Ovary (tissue), 3 donors: Measurements from ENCODE around the gene NR2F1-AS1.

Experiments
- CTCF ChIP-seq, 3 donors: fragments of 450-650 bp in 2 of 3; fragments of 200-600 bp in 1 of 3; IDR thresholded peaks; one replicate each; pipeline versions ENCODE4 v1.5.1 to v1.8.0; 2016 to 2022; ENCODE audit warnings: antibody characterized with exemption in 3 of 3, mild to moderate bottlenecking in 1 of 3
- EP300 ChIP-seq: sonication (generic); formaldehyde crosslinking; IDR thresholded peaks from one replicate; pipeline ENCODE4 v1.6.1; 2017; ENCODE audit warnings: antibody characterized with exemption
- donor health status: DM: no; HTN: no; CAD: no.

DNA sequence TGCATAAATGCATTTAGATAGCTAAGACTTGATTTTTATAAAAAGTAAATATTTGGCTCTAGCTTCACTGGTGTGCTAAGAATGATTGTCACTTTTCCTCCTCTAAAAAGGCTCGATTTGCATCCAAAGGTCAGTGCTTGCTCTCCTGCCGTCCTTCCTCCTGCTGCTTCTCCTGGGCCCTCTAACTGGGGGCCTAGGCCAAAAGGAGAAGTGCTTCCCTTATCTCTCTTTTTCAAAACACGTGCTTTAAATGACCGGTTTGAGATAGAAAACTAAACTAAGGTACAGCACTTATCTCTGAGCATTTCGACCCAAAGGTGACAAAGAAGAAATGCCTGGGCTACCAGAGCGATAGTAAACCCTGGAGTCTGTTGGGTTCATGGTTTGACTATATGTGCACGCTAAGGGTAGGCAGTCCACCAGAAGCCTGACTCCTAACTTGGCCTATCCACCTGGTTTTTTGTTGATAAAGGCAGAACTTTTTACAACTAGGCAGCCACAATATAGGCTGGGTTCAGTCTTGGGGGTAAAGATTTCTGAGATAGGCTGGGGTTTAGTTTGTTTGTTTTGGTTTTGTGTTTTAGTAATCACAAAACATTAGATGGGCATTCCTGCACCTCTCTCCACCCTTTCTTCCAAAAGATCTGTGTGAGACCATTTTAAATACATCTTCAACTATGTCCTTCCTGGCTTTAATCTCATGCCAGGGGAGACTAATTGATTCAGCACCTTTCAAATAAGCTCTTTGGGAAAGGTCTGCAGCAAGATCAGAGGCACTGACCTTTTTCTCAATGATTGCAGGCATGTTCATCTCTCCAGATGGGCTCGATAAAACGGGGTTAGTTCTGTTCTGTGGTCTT, 3.8 kb downstream of the NR2F1-AS1 start:
- TF ChIP-seq EP300 (no peak), CTCF (IDR thresholded peaks at IDR 0.05) (no peak)
